ENCODE data around the gene PDK1.

PDK1 gene

GRCh38 chr2:172655091-172655837 lies 99.4 kb downstream of the PDK1 start:
- DNase-seq (ENCODE audit: low read depth): no peak
- no peak for TF ChIP-seq CTCF (IDR thresholded peaks at IDR 0.05; ENCODE audit: low read depth, low read length, missing control alignments)

GRCh38 chr2:172655838-172656573 lies 100.1 kb downstream of the PDK1 start:
- DNase-seq (ENCODE audit: low read depth): no peak
- TF ChIP-seq CTCF (IDR thresholded peaks at IDR 0.05; ENCODE audit: low read depth, low read length, missing control alignments): no peak
- no peak overlapping the region for H3K4me3 ChIP-seq (ENCODE audit: low read depth, low read length)

More at GRCh38 chr2:172655091-172655837, 99.4 kb downstream of the PDK1 start:
- no peak overlapping the region for H3K4me3 ChIP-seq (ENCODE audit: low read depth, low read length)
